SK-N-SH (cell line): Measurements from ENCODE around the gene ANKFN1. TPM values are rescaled to one million over a fixed set of nuclear protein-coding genes. Genes with fewer than 3 reads are reported as not detected.

Experiments
- CTCF ChIA-PET: fragments of 300-600, 350-600 bp; formaldehyde crosslinking; extraction: SDS; loops from one replicate; lab custom pipeline; 2021; lab: Yijun Ruan, JAX
- POLR2A ChIA-PET: fragments of 350-600 bp; sonication (Branson Sonifier 250); formaldehyde crosslinking; extraction: SDS; loops from one replicate; lab custom pipeline; 2020; ENCODE audit warnings: antibody characterized with exemption, inconsistent platforms; lab: Yijun Ruan, JAX
- DNase-seq: peaks from one replicate; pipeline ENCODE4 v3.0.0; 2012
- H2AFZ ChIP-seq: fragments of 200-600 bp; sonication (generic); 2 replicates; pipeline ENCODE4 v1.8.1; 2016; ENCODE audit warnings: antibody characterized with exemption, mild to moderate bottlenecking, low read depth
- H3F3A ChIP-seq: fragments of 200-600 bp; sonication (generic); replicated peaks from 2 replicates; pipeline ENCODE3; 2016; ENCODE audit warnings: antibody characterized with exemption, mild to moderate bottlenecking; ENCODE audit not compliant: insufficient read depth
- H3K27ac ChIP-seq, 2 experiments: fragments of 200-500 bp in 1 of 2; fragments of 200-600 bp in 1 of 2; sonication (Bioruptor generic) in 1 of 2; sonication (generic), shearing (Covaris generic) in 1 of 2; 2 replicates each; pipeline versions ENCODE4 v1.5.1 to v1.6.1; 2014 to 2016; ENCODE audit warnings: low read depth in 2 of 2, inconsistent platforms in 1 of 2, low read length in 1 of 2, mild to moderate bottlenecking in 1 of 2, mixed read lengths in 1 of 2
- H3K27me3 ChIP-seq: fragments of 200-600 bp; sonication (generic), shearing (Covaris generic); 2 replicates; pipeline ENCODE4 v1.6.1; 2016; ENCODE audit warnings: mixed run types; ENCODE audit not compliant: insufficient read depth
- H3K36me3 ChIP-seq, 2 experiments: fragments of 200-500 bp in 1 of 2; fragments of 200-600 bp in 1 of 2; sonication (Bioruptor generic) in 1 of 2; sonication (generic) in 1 of 2; replicated peaks in 1 of 2; 2 replicates each; pipeline versions ENCODE3 to v1.5.1; 2014 to 2016; ENCODE audit warnings: low read length in 1 of 2, mild to moderate bottlenecking in 1 of 2; ENCODE audit not compliant: insufficient read depth in 2 of 2, control insufficient read depth in 1 of 2
- H3K4me1 ChIP-seq, 2 experiments: fragments of 200-500 bp in 1 of 2; fragments of 200-600 bp in 1 of 2; sonication (Bioruptor generic) in 1 of 2; sonication (generic), shearing (Covaris generic) in 1 of 2; 2 replicates each; pipeline versions ENCODE4 v1.5.1 to v1.6.1; 2014 to 2016; ENCODE audit warnings: low read depth in 1 of 2, low read length in 1 of 2, mixed run types in 1 of 2; ENCODE audit not compliant: insufficient read depth in 2 of 2, control insufficient read depth in 1 of 2
- H3K4me2 ChIP-seq: fragments of 200-600 bp; sonication (generic), shearing (Covaris generic); 2 replicates; pipeline ENCODE4 v1.6.1; 2017; ENCODE audit warnings: mixed run types
- H3K4me3 ChIP-seq, 2 experiments: fragments of 200-500 bp in 1 of 2; fragments of 200-600 bp in 1 of 2; sonication (Bioruptor generic) in 1 of 2; sonication (generic), shearing (Covaris generic) in 1 of 2; 2 replicates each; pipeline versions ENCODE4 v1.5.1 to v1.8.1; 2014 to 2016; ENCODE audit warnings: low read depth in 2 of 2, inconsistent platforms in 1 of 2, low read length in 1 of 2, mild to moderate bottlenecking in 1 of 2, mixed read lengths in 1 of 2, moderate library complexity in 1 of 2
- H3K79me2 ChIP-seq: fragments of 200-600 bp; sonication (generic); 2 replicates; pipeline ENCODE4 v1.8.1; 2017; ENCODE audit warnings: mild to moderate bottlenecking; ENCODE audit not compliant: insufficient read depth
- H3K9ac ChIP-seq: fragments of 200-600 bp; sonication (generic); 2 replicates; pipeline ENCODE4 v1.6.1; 2017; ENCODE audit warnings: mixed run types
- H3K9me2 ChIP-seq: fragments of 200-600 bp; sonication (generic); 2 replicates; pipeline ENCODE4 v1.6.1; 2017; ENCODE audit warnings: mixed run types
- H3K9me3 ChIP-seq: fragments of 200-600 bp; sonication (generic); 2 replicates; pipeline ENCODE4 v1.6.1; 2017; ENCODE audit warnings: mixed run types, mild to moderate bottlenecking, moderate library complexity
- H4K20me1 ChIP-seq: fragments of 200-600 bp; sonication (generic); 2 replicates; pipeline ENCODE4 v1.6.1; 2017; ENCODE audit warnings: mild to moderate bottlenecking, mixed run types; ENCODE audit not compliant: insufficient read depth
- EZH2phosphoT487 ChIP-seq: fragments of 200-600 bp; sonication (generic); IDR thresholded peaks from 2 replicates; pipeline ENCODE4 v1.6.1; 2017; ENCODE audit warnings: low read depth, mixed run types, mild to moderate bottlenecking, antibody characterized with exemption, moderate library complexity, borderline replicate concordance
- FOXM1 ChIP-seq: IDR thresholded peaks from 2 replicates; pipeline ENCODE4 v1.4.0; 2012; ENCODE audit warnings: low read depth, mild to moderate bottlenecking
- GABPA ChIP-seq: IDR thresholded peaks from 2 replicates; pipeline ENCODE4 v1.4.0; 2012; ENCODE audit warnings: low read depth, mild to moderate bottlenecking
- GATA2 ChIP-seq: sonication (generic); formaldehyde crosslinking; IDR thresholded peaks from 2 replicates; pipeline ENCODE4 v1.5.0; 2020; ENCODE audit warnings: mild to moderate bottlenecking, missing genetic modification reagents
- RAD21 ChIP-seq: IDR thresholded peaks from 2 replicates; pipeline ENCODE4 v1.6.1; 2012; ENCODE audit warnings: mild to moderate bottlenecking, low read length
- RCOR1 ChIP-seq: fragments of 150-350 bp; IDR thresholded peaks from 2 replicates; pipeline ENCODE4 v1.6.1; 2017; ENCODE audit warnings: antibody characterized with exemption, low read length
- SMC3 ChIP-seq: IDR thresholded peaks from 2 replicates; pipeline ENCODE4 v1.6.1; 2012; ENCODE audit warnings: low read depth, low read length, improper control_type of control experiment
- WGBS: methylation state at CpG from one replicate; pipeline ENCODE4 v1.1.6; 2017; ENCODE audit warnings: low lambda C conversion rate; 5-methylcytosine and 5-hydroxymethylcytosine counted together
- polyA plus RNA-seq, 3 experiments: library from polyadenylated mRNA; depleted of rRNA; stranded (reverse); fragments of >200 nt; gene quantifications; 2 replicates each; pipeline ENCODE4 v1.2.3, GENCODE V29; 2012
- TF ChIP-seq, protein P1 (sequence below): fragments of 150-350 bp; IDR thresholded peaks from 2 replicates; pipeline ENCODE4 v1.6.1; 2017; ENCODE audit warnings: antibody characterized with exemption, low read length, low read depth, borderline replicate concordance
- TF ChIP-seq, protein P2 (sequence below): fragments of 200-600 bp; sonication (generic); IDR thresholded peaks from 2 replicates; pipeline ENCODE4 v1.6.1; 2017; ENCODE audit warnings: antibody characterized with exemption, mild to moderate bottlenecking, moderate library complexity
- TF ChIP-seq, protein P3 (sequence below): IDR thresholded peaks from 2 replicates; pipeline ENCODE4 v1.6.1; 2012; ENCODE audit warnings: mild to moderate bottlenecking, low read depth, low read length, moderate library complexity

Gene ANKFN1
- polyA plus RNA-seq, 1 of the 3 experiments (the other 2 are of a cell fraction): 0.07 TPM

DNA sequence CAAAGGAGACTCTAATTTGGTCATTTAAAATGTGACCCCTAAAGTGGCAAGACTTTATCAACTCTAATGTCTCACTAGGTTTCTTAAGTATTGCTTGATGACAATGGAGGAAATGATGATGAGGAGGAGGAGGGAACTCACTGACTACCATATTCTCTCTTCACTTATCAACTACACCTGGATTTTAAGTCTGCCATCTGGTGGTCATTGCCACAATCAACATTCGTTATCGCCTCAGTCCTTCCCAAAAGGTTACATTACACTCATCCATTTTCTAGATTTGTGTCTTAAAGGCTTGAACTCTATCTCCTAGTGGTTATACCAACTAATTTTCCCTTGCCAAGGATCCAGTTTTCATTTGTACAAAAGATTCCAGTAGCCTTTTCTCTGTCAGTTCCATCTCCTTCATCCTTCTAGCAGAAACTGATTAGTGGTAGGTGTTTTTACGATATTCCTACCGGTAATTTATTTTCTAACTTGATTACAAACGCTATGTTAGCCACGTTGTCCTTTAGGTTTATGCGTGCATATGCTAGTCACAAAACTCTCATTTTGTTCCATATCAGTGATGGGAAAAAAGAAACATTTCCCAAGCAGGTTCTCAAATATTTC is 325.7 kb downstream of the ANKFN1 start:
- H3F3A ChIP-seq: no peaks in the 10 kb centered on the region
- ChIA-PET CTCF (interaction anchor here (0.8 to 2.5 kb wide), 5 partner anchors 8 to 953 kb away, joined by 3 to 13 read pairs (median 9); no protein-coding TSS in a partner anchor), POLR2A (no interaction called here)
- H3K27me3 ChIP-seq: no peaks in the 10 kb centered on the region; the same call in 1 of the 2 replicates
- no peaks in the 10 kb centered on the region for H3K36me3 ChIP-seq
- H3K9me2 ChIP-seq: no peaks in the 10 kb centered on the region
- no peak overlapping the region for H2AFZ ChIP-seq
- no peaks in the 10 kb centered on the region for H3K9me3 ChIP-seq
- H3K9ac ChIP-seq: no peak overlapping the region
- no peak overlapping the region for H3K4me2 ChIP-seq
- H3K4me3 ChIP-seq: no peak overlapping the region
- TF ChIP-seq RAD21 (peak; percentile 60), GABPA (no peak), FOXM1 (no peak), GATA2 (no peak), RCOR1 (no peak), SMC3 (peak; percentile 70), EZH2phosphoT487 (no peak)
- TF ChIP-seq, protein P1, sequence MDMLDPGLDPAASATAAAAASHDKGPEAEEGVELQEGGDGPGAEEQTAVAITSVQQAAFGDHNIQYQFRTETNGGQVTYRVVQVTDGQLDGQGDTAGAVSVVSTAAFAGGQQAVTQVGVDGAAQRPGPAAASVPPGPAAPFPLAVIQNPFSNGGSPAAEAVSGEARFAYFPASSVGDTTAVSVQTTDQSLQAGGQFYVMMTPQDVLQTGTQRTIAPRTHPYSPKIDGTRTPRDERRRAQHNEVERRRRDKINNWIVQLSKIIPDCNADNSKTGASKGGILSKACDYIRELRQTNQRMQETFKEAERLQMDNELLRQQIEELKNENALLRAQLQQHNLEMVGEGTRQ: no peak
- TF ChIP-seq, protein P2, sequence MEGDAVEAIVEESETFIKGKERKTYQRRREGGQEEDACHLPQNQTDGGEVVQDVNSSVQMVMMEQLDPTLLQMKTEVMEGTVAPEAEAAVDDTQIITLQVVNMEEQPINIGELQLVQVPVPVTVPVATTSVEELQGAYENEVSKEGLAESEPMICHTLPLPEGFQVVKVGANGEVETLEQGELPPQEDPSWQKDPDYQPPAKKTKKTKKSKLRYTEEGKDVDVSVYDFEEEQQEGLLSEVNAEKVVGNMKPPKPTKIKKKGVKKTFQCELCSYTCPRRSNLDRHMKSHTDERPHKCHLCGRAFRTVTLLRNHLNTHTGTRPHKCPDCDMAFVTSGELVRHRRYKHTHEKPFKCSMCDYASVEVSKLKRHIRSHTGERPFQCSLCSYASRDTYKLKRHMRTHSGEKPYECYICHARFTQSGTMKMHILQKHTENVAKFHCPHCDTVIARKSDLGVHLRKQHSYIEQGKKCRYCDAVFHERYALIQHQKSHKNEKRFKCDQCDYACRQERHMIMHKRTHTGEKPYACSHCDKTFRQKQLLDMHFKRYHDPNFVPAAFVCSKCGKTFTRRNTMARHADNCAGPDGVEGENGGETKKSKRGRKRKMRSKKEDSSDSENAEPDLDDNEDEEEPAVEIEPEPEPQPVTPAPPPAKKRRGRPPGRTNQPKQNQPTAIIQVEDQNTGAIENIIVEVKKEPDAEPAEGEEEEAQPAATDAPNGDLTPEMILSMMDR: peak; percentile 73
- TF ChIP-seq, protein P3, sequence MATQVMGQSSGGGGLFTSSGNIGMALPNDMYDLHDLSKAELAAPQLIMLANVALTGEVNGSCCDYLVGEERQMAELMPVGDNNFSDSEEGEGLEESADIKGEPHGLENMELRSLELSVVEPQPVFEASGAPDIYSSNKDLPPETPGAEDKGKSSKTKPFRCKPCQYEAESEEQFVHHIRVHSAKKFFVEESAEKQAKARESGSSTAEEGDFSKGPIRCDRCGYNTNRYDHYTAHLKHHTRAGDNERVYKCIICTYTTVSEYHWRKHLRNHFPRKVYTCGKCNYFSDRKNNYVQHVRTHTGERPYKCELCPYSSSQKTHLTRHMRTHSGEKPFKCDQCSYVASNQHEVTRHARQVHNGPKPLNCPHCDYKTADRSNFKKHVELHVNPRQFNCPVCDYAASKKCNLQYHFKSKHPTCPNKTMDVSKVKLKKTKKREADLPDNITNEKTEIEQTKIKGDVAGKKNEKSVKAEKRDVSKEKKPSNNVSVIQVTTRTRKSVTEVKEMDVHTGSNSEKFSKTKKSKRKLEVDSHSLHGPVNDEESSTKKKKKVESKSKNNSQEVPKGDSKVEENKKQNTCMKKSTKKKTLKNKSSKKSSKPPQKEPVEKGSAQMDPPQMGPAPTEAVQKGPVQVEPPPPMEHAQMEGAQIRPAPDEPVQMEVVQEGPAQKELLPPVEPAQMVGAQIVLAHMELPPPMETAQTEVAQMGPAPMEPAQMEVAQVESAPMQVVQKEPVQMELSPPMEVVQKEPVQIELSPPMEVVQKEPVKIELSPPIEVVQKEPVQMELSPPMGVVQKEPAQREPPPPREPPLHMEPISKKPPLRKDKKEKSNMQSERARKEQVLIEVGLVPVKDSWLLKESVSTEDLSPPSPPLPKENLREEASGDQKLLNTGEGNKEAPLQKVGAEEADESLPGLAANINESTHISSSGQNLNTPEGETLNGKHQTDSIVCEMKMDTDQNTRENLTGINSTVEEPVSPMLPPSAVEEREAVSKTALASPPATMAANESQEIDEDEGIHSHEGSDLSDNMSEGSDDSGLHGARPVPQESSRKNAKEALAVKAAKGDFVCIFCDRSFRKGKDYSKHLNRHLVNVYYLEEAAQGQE: no peak
- no peaks in the 10 kb centered on the region for H4K20me1 ChIP-seq
- no peaks in the 10 kb centered on the region for H3K79me2 ChIP-seq
- H3K4me1 ChIP-seq: no peaks in the 10 kb centered on the region
- no peak overlapping the region for H3K27ac ChIP-seq
- peak; percentile 21 for DNase-seq
- WGBS: 14% methylated on average over 7 of the region's 7 CpGs
